Neural cell (in vitro differentiated cells): Measurements from ENCODE around the gene LRP5. TPM values are rescaled to one million over a fixed set of nuclear protein-coding genes. Genes with fewer than 3 reads are reported as not detected.

ENCODE experiments used
- H2AFZ ChIP-seq: fragments of 200-600, 300-800 bp; sonication (generic), shearing (Covaris generic); 2 replicates; pipeline ENCODE4 v1.6.0; 2014; ENCODE audit warnings: low read depth, mild to moderate bottlenecking, antibody characterized with exemption, low read length, moderate library complexity
- H3F3A ChIP-seq: fragments of 200-600 bp; shearing (Covaris generic); 2 replicates; pipeline ENCODE4 v1.6.1; 2016; ENCODE audit warnings: mild to moderate bottlenecking, moderate library complexity, mixed read lengths, antibody characterized with exemption, low read length; ENCODE audit not compliant: insufficient read depth, poor library complexity, severe bottlenecking
- H3K27ac ChIP-seq: fragments of 200-600, 300-800 bp; sonication (generic), shearing (Covaris generic); 2 replicates; pipeline ENCODE4 v1.5.1; 2014; ENCODE audit warnings: mild to moderate bottlenecking, low read length, moderate library complexity
- H3K27me3 ChIP-seq: fragments of 300-800, 200-600 bp; sonication (generic), shearing (Covaris generic); 2 replicates; pipeline ENCODE4 v1.6.0; 2014; ENCODE audit warnings: mild to moderate bottlenecking, low read depth, low read length, moderate library complexity; ENCODE audit not compliant: insufficient read depth
- H3K36me3 ChIP-seq: fragments of 300-800, 200-600 bp; sonication (generic), shearing (Covaris generic); 2 replicates; pipeline ENCODE4 v1.5.1; 2014; ENCODE audit warnings: mild to moderate bottlenecking, antibody characterized with exemption, low read length, moderate library complexity; ENCODE audit not compliant: insufficient read depth
- H3K4me2 ChIP-seq: fragments of 300-800, 200-600 bp; sonication (generic), shearing (Covaris generic); 2 replicates; pipeline ENCODE4 v1.6.0; 2014; ENCODE audit warnings: mild to moderate bottlenecking, low read length
- H3K4me3 ChIP-seq: fragments of 300-800, 200-600 bp; sonication (generic), shearing (Covaris generic); 2 replicates; pipeline ENCODE4 v1.5.1; 2014; ENCODE audit warnings: mild to moderate bottlenecking, low read length, moderate library complexity
- H3K79me2 ChIP-seq: fragments of 200-600 bp; shearing (Covaris generic); replicated peaks from 2 replicates; pipeline ENCODE4 v1.6.0; 2014; ENCODE audit warnings: mild to moderate bottlenecking, low read length, moderate library complexity; ENCODE audit not compliant: insufficient read depth
- H3K9ac ChIP-seq: fragments of 300-800, 200-600 bp; sonication (generic), shearing (Covaris generic); 2 replicates; pipeline ENCODE4 v1.6.1; 2016; ENCODE audit warnings: mild to moderate bottlenecking, low read length, mixed read lengths
- H3K9me2 ChIP-seq: fragments of 200-600 bp; shearing (Covaris generic); 2 replicates; pipeline ENCODE4 v1.6.1; 2016; ENCODE audit warnings: mild to moderate bottlenecking, low read length, mixed read lengths; ENCODE audit not compliant: insufficient read depth
- H3K9me3 ChIP-seq: fragments of 200-600, 300-800 bp; sonication (generic), shearing (Covaris generic); 2 replicates; pipeline ENCODE4 v1.6.1; 2016; ENCODE audit warnings: mild to moderate bottlenecking, mixed run types, low read length, moderate library complexity, mixed read lengths
- H4K20me1 ChIP-seq: fragments of 200-600 bp; shearing (Covaris generic); 2 replicates; pipeline ENCODE4 v1.6.1; 2016; ENCODE audit warnings: mild to moderate bottlenecking, mixed run types; ENCODE audit not compliant: insufficient read depth
- CTCF ChIP-seq: fragments of 450-650 bp; IDR thresholded peaks from 2 replicates; pipeline ENCODE4 v1.5.1; 2014; ENCODE audit warnings: antibody characterized with exemption, mild to moderate bottlenecking, moderate library complexity; ENCODE audit not compliant: poor library complexity, severe bottlenecking
- EP300 ChIP-seq: fragments of 450-650 bp; conservative IDR thresholded peaks from 2 replicates; pipeline ENCODE4 v1.6.1; 2014; ENCODE audit warnings: antibody characterized with exemption, mild to moderate bottlenecking, moderate library complexity; ENCODE audit not compliant: poor library complexity, severe bottlenecking
- EZH2 ChIP-seq: fragments of 200-600, 300-800 bp; shearing (Covaris generic), sonication (generic); IDR thresholded peaks from 2 replicates; pipeline ENCODE4 v1.6.1; 2014; ENCODE audit warnings: antibody characterized with exemption, low read length, borderline replicate concordance, mild to moderate bottlenecking; ENCODE audit not compliant: insufficient read depth, poor library complexity, severe bottlenecking
- MXI1 ChIP-seq: fragments of 450-650 bp; conservative IDR thresholded peaks from 2 replicates; pipeline ENCODE4 v1.6.1; 2014; ENCODE audit warnings: antibody characterized with exemption, mild to moderate bottlenecking; ENCODE audit not compliant: poor library complexity, severe bottlenecking
- POLR2AphosphoS5 ChIP-seq: IDR thresholded peaks from 2 replicates; pipeline ENCODE4 v1.6.1; 2012
- RAD21 ChIP-seq: fragments of 450-650 bp; conservative IDR thresholded peaks from 2 replicates; pipeline ENCODE4 v1.6.1; 2014; ENCODE audit warnings: antibody characterized with exemption, mild to moderate bottlenecking, moderate library complexity
- REST ChIP-seq: IDR thresholded peaks from 2 replicates; pipeline ENCODE4 v1.6.1; 2012; ENCODE audit warnings: borderline replicate concordance
- SMC3 ChIP-seq: fragments of 450-650 bp; conservative IDR thresholded peaks from 2 replicates; pipeline ENCODE4 v1.6.1; 2014; ENCODE audit warnings: antibody characterized with exemption, mild to moderate bottlenecking, moderate library complexity; ENCODE audit not compliant: poor library complexity
- TAF1 ChIP-seq: IDR thresholded peaks from 2 replicates; pipeline ENCODE4 v1.6.1; 2012; ENCODE audit warnings: low read depth
- polyA plus RNA-seq: library from polyadenylated mRNA; depleted of rRNA; stranded (reverse); fragments of >200 nt; gene quantifications from 2 replicates; pipeline ENCODE4 v1.2.3, GENCODE V29; 2014

Gene LRP5
- polyA plus RNA-seq, 1 donor from 2014 or later = 3.0 TPM

DNA sequence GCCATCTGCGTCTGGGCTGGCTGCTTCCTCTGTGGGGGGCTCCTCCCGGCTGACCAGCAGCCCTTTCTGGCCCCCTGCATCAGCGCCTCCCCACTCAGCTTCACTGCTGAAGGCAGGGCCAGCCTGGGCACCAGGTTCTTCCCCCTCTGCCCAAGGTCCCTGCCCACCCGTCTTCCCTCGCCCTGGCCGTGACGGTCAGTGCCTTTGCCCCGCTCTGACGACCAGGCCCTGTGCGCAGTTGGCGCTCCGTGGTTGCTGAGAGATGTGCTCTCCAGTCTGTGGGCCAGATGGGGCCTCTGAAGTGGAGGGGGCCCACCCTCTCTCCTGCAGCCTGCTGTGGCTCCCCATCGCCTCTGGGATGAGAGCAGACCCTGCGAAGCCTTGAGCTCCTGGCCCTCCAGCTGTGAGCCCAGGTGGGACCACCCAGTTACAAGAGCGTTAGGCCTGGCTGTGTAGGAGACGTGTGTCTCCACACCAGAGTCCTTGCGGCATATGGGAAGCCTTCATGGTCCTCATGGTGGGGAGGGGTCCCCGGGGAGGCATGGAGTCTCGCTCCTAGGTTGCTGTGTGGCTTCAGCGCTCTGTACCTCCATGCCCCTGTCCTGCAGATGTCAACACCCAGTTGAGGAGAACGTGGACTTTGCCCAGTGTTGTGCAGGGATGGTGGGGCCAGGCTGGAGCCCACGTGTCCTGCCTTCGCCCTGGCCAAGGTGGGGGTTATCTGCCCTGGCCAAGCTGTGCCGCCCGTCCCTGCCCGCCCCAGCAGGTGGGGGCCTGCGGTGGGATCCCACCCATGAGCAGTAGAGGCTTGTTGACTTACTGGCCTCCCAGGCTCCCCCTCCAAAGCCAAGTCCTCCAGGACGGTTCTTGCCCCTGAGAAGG, 14.2 kb downstream of the LRP5 start:
- Histone ChIP-seq H3K4me3 (no peak overlapping the region), H3K36me3 (no peaks in the 10 kb centered on the region), H3K9ac (no peak overlapping the region), H2AFZ (no peak overlapping the region), H4K20me1 (no peaks in the 10 kb centered on the region), H3K27ac (no peak overlapping the region), H3K9me3 (no peaks in the 10 kb centered on the region), H3F3A (no peaks in the 10 kb centered on the region), H3K27me3 (no peaks in the 10 kb centered on the region), H3K79me2 (peaks cover 3% of the 10 kb centered on the region), H3K4me2 (no peak overlapping the region), H3K9me2 (no peaks in the 10 kb centered on the region)
- TF ChIP-seq POLR2AphosphoS5 (no peak), REST (no peak), RAD21 (no peak), EP300 (no peak), TAF1 (no peak), EZH2 (no peak), MXI1 (no peak), CTCF (no peak)

GRCh38 chr11:68327586-68328370, 15.4 kb downstream of the LRP5 start:
- H3K36me3 ChIP-seq = no peaks in the 10 kb centered on the region
- H3K4me2 ChIP-seq = no peak overlapping the region
- no peak overlapping the region for H2AFZ ChIP-seq
- no peaks in the 10 kb centered on the region for H4K20me1 ChIP-seq
- H3K27ac ChIP-seq = no peak overlapping the region
- H3K79me2 ChIP-seq = peaks cover 2% of the 10 kb centered on the region
- H3K9me2 ChIP-seq = no peaks in the 10 kb centered on the region
- no peak for TF ChIP-seq CTCF
- TF ChIP-seq EP300 = no peak
- TF ChIP-seq EZH2 = no peak
- no peak for TF ChIP-seq TAF1
- no peak for TF ChIP-seq POLR2AphosphoS5
- no peak for TF ChIP-seq SMC3
- no peak for TF ChIP-seq RAD21
- no peak for TF ChIP-seq REST
- TF ChIP-seq MXI1 = no peak
- H3F3A ChIP-seq = no peaks in the 10 kb centered on the region
- no peak overlapping the region for H3K4me3 ChIP-seq
- H3K9me3 ChIP-seq = no peaks in the 10 kb centered on the region
- H3K9ac ChIP-seq = no peak overlapping the region
- no peaks in the 10 kb centered on the region for H3K27me3 ChIP-seq
